ENCODE data around the gene TDRKH.
"Not testable (repeated sequence)": the region's sequence is repeated elsewhere in the genome, so short reads cannot be mapped to it uniquely, and the experiment has no call there.

TDRKH gene

GRCh38 chr1:151762941-151763921, 27.1 kb downstream of the TDRKH start, which contains the start of gene MRPL9:
TSS of gene MRPL9 (minus strand) at chr1:151763496. CDS start at chr1:151763479, 17 bp downstream.
- DNase-seq = peak; percentile 78 to 92 (median 84)

DNA sequence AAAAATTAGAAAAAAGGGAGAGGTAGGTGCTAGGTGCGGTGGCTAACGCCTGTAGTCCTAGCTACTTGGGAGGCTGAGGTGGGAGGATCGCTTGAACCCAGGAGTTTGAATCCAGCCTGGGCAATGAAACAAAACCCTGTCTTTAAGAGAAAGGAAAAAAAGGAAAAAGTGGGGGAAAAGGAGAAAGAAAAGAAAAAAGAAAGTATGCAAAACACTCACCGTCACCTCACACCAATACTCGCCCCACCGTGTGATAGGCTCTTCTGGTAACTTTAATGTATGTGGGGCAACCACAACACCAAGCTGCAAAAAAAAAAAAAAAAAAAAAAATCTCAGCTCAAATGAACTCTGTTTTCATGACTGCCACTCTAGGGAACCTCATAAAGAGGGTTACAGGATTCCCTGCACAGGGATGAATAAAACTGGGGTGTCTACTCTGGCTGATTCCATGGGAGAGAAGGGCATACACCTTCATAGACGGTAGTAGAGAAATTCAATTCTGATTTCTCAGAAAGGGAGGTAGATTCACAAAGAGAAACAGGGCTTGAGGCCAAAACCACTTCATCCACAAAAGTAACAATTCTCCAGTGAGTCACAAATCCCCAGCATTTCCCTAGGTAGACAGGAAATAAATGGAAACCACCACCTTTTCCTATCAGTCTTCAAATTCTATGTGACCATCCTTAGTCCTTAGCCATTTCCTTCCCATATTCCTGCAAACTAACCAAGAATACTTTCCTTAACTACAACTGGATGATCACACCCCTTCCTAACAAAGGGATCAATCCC, 29.5 kb downstream of the TDRKH start:
- no peak for DNase-seq

- DNase-seq = no peak
Observed at GRCh38 chr1:151759241-151759640, 31.1 kb downstream of the TDRKH start.

GRCh38 chr1:151756291-151756690, 34.0 kb downstream of the TDRKH start:
- DNase-seq = peak in 3 of 4 experiments; percentile 30 to 39 (median 39)

- DNase-seq = no peak
Observed at GRCh38 chr1:151741516-151741915, 48.8 kb downstream of the TDRKH start.

DNA sequence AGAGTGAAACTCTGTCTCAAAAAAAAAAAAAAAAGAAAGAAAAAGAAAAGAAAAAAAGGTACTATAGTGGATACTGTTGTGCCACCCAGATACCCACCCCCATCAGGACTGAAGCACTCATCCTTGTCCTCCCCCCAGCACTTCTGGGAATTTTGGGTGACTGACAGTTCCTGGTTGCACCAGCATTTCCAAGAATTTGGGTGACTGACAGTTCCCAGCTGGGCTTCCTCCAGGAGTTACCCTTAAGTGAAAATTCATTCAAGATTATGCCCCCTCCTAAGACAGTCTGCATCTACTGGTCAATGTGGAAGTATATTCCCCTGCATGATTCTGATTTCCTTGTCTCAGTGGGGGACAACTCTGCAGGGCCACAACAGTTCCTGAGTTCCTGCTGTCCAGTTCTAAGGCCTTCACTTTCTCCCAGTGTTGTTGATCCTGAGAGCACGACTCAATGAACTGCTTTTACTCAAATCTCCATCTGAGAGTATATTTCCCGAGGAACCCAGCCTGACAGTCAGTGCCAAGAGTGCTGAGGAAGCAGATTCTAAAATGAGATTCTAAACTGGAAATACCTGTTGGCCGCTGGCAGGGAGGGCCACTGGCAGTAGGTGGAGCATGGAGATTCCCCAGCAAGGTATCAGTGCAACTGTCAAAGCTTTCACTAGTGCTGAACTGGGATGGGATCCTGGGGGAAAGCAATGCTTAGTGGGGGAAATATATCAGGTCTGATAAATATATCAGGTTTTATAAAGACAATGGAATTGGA, 50.5 kb downstream of the TDRKH start:
- DNase-seq = no peak

GRCh38 chr1:151737479-151737878, 52.8 kb downstream of the TDRKH start:
- DNase-seq = no peak

DNA sequence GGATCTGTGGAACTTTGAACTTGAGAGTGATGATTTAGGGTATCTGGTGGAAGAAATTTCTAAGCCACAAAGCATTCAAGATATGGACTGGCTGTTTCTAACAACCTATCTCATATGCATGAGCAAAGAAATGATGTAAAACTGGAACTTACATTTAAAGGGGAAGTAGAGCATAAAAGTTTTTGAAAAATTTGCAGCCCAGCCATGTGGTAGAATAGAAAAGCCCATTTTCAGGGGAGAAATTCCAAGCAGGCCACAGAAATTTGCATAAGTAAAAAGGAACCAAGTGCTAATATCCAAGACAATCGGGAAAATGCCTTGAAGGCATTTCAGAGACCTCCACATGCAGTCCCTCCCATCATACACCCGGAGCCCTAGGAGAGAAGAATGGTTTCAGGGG, 53.3 kb downstream of the TDRKH start:
- no peak for DNase-seq

DNA sequence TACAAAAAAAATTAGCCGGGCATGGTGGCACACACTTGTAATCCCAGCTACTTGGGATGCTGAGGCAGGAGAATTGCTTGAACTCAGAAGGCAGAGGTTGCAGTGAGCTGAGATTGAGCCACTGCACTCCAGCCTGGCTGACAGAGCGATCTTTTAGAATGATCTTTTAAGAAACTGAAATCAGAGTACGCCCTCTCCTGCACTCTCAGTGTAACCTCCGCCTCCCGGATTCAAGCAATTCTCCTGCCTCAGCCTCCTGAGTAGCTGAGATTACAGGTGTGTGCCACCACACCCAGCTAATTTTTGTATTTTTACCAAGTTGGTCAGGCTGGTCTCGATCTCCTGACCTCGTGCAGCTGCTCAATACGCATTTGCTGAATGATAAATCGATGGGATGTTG, 56.3 kb downstream of the TDRKH start:
- DNase-seq = not testable (repeated sequence)

GRCh38 chr1:151733126-151733525, 57.2 kb downstream of the TDRKH start:
- no peak for DNase-seq

DNA sequence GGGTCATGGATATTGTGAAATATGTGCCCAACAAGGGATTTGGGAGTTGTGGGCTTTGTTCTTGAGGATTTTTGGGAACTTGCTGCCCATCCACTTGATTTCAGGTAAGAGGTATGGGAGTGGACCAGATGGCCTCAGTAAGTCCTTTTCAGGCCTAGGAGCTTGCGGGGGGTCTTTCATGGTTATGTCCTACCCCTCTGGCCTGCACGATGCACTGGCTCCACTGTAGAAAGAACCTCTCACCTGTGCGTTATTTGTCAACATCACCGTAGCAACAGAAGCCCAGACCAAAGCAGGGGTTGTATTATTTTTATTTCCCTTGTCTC, 60.4 kb downstream of the TDRKH start:
- no peak for DNase-seq

GRCh38 chr1:151729157-151729965, 60.9 kb downstream of the TDRKH start:
- no peak for DNase-seq

- no peak for DNase-seq
Observed at GRCh38 chr1:151728151-151729054, 61.9 kb downstream of the TDRKH start.

GRCh38 chr1:151723726-151724370, 66.5 kb downstream of the TDRKH start:
- DNase-seq = no peak

Measured in suppressor macrophage (primary cell).